SK-N-SH treated with all-trans-retinoic acid at 6 μM for 48 hours (cell line): Measurements from ENCODE around the gene OR13C8.
"Not testable (repeated sequence)": the region's sequence is repeated elsewhere in the genome, so short reads cannot be mapped to it uniquely, and the experiment has no call there.

Source experiments
- ATAC-seq: fragments of 200-7000 bp; cut with Tn5 transposase; 3 replicates; pipeline ENCODE4 v1.9.1; 2020; ENCODE audit warnings: mild to moderate bottlenecking, moderate library complexity
- ARNTL ChIP-seq: fragments of 450-650 bp; formaldehyde crosslinking; IDR thresholded peaks from 2 replicates; pipeline ENCODE4 v1.5.0; 2020; ENCODE audit warnings: low read depth, mild to moderate bottlenecking, moderate library complexity, borderline replicate concordance
- BACH2 ChIP-seq: fragments of 250-450 bp; sonication (Bioruptor Pico); IDR thresholded peaks from 2 replicates; pipeline ENCODE4 v1.9.0; 2021; ENCODE audit warnings: mild to moderate bottlenecking, borderline replicate concordance
- CSRNP3 ChIP-seq: fragments of 250-450 bp; sonication (Bioruptor Pico); IDR thresholded peaks from 2 replicates; pipeline ENCODE4 v1.5.1; 2021; ENCODE audit warnings: mild to moderate bottlenecking, moderate library complexity
- ESRRG ChIP-seq: fragments of 250-450 bp; sonication (Bioruptor Pico); IDR thresholded peaks from 2 replicates; pipeline ENCODE4 v1.6.1; 2021; ENCODE audit warnings: mild to moderate bottlenecking
- GLIS3 ChIP-seq: fragments of 250-450 bp; sonication (Bioruptor Pico); IDR thresholded peaks from 2 replicates; pipeline ENCODE4 v1.5.0; 2020; ENCODE audit warnings: mild to moderate bottlenecking, moderate library complexity
- OSR1 ChIP-seq: fragments of 250-450 bp; sonication (Bioruptor Pico); IDR thresholded peaks from 2 replicates; pipeline ENCODE4 v1.8.0; 2022; ENCODE audit warnings: moderate library complexity, mild to moderate bottlenecking, inconsistent platforms
- POU6F1 ChIP-seq: fragments of 250-450 bp; sonication (Bioruptor Pico); IDR thresholded peaks from 2 replicates; pipeline ENCODE4 v1.8.0; 2021; ENCODE audit warnings: low read depth, mild to moderate bottlenecking, moderate library complexity, borderline replicate concordance
- PPARA ChIP-seq: fragments of 250-450 bp; sonication (Bioruptor Pico); IDR thresholded peaks from 2 replicates; pipeline ENCODE4 v1.5.0; 2020; ENCODE audit warnings: mild to moderate bottlenecking, borderline replicate concordance
- RARB ChIP-seq: fragments of 250-450 bp; sonication (Bioruptor Pico); IDR thresholded peaks from 2 replicates; pipeline ENCODE4 v1.8.0; 2021; ENCODE audit warnings: mild to moderate bottlenecking, moderate library complexity
- SNAI2 ChIP-seq: fragments of 250-450 bp; sonication (Bioruptor Pico); IDR thresholded peaks from 2 replicates; pipeline ENCODE4 v1.5.0; 2020; ENCODE audit warnings: mild to moderate bottlenecking, moderate library complexity
- TSHZ2 ChIP-seq: fragments of 250-450 bp; sonication (Bioruptor Pico); IDR thresholded peaks from 2 replicates; pipeline ENCODE4 v1.5.0; 2020; ENCODE audit warnings: mild to moderate bottlenecking, moderate library complexity
- ZC3H10 ChIP-seq: fragments of 250-450 bp; sonication (Bioruptor Pico); IDR thresholded peaks from 2 replicates; pipeline ENCODE4 v1.5.1; 2021; ENCODE audit warnings: mild to moderate bottlenecking, moderate library complexity
- ZFP30 ChIP-seq: fragments of 450-650 bp; formaldehyde crosslinking; IDR thresholded peaks from 2 replicates; pipeline ENCODE4 v1.5.0; 2022; ENCODE audit warnings: mild to moderate bottlenecking, moderate library complexity
- ZNF565 ChIP-seq: fragments of 450-650 bp; formaldehyde crosslinking; conservative IDR thresholded peaks from 2 replicates; pipeline ENCODE4 v1.5.0; 2020; ENCODE audit warnings: low read depth, mild to moderate bottlenecking, moderate library complexity
- ZNF70 ChIP-seq: fragments of 450-650 bp; formaldehyde crosslinking; IDR thresholded peaks from 2 replicates; pipeline ENCODE4 v1.5.0; 2020; ENCODE audit warnings: mild to moderate bottlenecking, moderate library complexity
- ZNF8 ChIP-seq: fragments of 450-650 bp; formaldehyde crosslinking; IDR thresholded peaks from 2 replicates; pipeline ENCODE4 v1.5.0; 2020; ENCODE audit warnings: mild to moderate bottlenecking, moderate library complexity

OR13C8 gene

GRCh38 chr9:104586496-104587180, 17.7 kb downstream of the OR13C8 start (continued):
- TF ChIP-seq ARNTL, result no peak
- TF ChIP-seq BACH2 (CRISPR knock-in tag), result no peak
- TF ChIP-seq ZNF70 (CRISPR knock-in tag), result no peak
- TF ChIP-seq SNAI2 (CRISPR knock-in tag), result no peak
- no peak for TF ChIP-seq ZC3H10 (CRISPR knock-in tag)
- no peak for TF ChIP-seq ZFP30
- TF ChIP-seq GLIS3, result no peak
- TF ChIP-seq PPARA (CRISPR knock-in tag), result no peak
- no peak for TF ChIP-seq ZNF8 (CRISPR knock-in tag)
- TF ChIP-seq ZNF565 (CRISPR knock-in tag), result no peak

GRCh38 chr9:104589626-104590025, 20.7 kb downstream of the OR13C8 start:
- no peak for TF ChIP-seq ZC3H10 (CRISPR knock-in tag)
- no peak for TF ChIP-seq GLIS3
- no peak for TF ChIP-seq TSHZ2 (CRISPR knock-in tag)
- no peak for TF ChIP-seq ESRRG (CRISPR knock-in tag)
- no peak for TF ChIP-seq BACH2 (CRISPR knock-in tag)
- no peak for TF ChIP-seq CSRNP3 (CRISPR knock-in tag)
- no peak for ATAC-seq

GRCh38 chr9:104598749-104599148, 29.8 kb downstream of the OR13C8 start:
- not testable (repeated sequence) for ATAC-seq

- not testable (repeated sequence) for ATAC-seq
These were observed 30.3 kb downstream of the OR13C8 start, which contains the start of gene OR13C5 for GRCh38 chr9:104599313-104599712. Gene OR13C5, minus strand, starts transcription at chr9:104599413. Its CDS starts 0 bp downstream, at chr9:104599413.

GRCh38 chr9:104604801-104605200, 35.8 kb downstream of the OR13C8 start:
- no peak for ATAC-seq
- TF ChIP-seq SNAI2 (CRISPR knock-in tag) (no peak), RARB (CRISPR knock-in tag) (no peak), OSR1 (CRISPR knock-in tag) (no peak), ZFP30 (no peak), POU6F1 (no peak)
- TF ChIP-seq, all 23 proteins: peak for 0

GRCh38 chr9:104605527-104605926, 36.6 kb downstream of the OR13C8 start, which contains the start of gene OR13C2:
Gene OR13C2, minus strand, starts transcription at chr9:104605627. Its CDS starts 0 bp downstream, at chr9:104605627.
- ATAC-seq, result not testable (repeated sequence)

GRCh38 chr9:104606152-104606551, 37.2 kb downstream of the OR13C8 start:
- no peak for TF ChIP-seq CSRNP3 (CRISPR knock-in tag)
- TF ChIP-seq, all 23 proteins: peak for 0
- ATAC-seq, result no peak
